HL-60 (cell line): Measurements from ENCODE around the gene RAI1.
"Not testable (repeated sequence)": the region's sequence is repeated elsewhere in the genome, so short reads cannot be mapped to it uniquely, and the experiment has no call there.

Experiments
- TF ChIP-seq, protein P1 (sequence below): IDR thresholded peaks from one replicate; pipeline ENCODE4 v1.5.1; 2011; ENCODE audit warnings: low read length, control low read depth, inconsistent platforms; ENCODE audit not compliant: insufficient read depth
- TF ChIP-seq, protein P2 (sequence below): IDR thresholded peaks from 2 replicates; pipeline ENCODE4 v1.6.1; 2012; ENCODE audit warnings: low read depth; ENCODE audit not compliant: insufficient replicate concordance

DNA sequence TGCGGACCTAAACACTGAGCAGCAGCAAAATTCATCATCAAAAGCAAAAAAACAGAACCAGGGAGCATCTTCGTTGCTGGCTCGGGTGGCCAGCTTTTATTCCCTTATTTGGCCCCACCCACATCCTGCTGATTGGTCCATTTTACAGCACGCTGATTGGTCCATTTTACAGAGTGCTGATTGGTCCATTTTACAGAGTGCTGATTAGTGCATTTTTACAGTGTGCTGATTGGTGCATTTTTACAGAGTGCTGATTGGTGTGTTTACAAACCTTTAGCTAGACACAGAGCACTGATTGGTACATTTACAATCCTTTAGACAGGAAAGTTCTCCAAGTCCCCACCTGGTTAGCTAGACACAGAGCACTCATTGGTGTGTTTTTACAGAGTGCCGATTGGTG lies 48.6 kb upstream of the RAI1 start:
- TF ChIP-seq, protein P1, sequence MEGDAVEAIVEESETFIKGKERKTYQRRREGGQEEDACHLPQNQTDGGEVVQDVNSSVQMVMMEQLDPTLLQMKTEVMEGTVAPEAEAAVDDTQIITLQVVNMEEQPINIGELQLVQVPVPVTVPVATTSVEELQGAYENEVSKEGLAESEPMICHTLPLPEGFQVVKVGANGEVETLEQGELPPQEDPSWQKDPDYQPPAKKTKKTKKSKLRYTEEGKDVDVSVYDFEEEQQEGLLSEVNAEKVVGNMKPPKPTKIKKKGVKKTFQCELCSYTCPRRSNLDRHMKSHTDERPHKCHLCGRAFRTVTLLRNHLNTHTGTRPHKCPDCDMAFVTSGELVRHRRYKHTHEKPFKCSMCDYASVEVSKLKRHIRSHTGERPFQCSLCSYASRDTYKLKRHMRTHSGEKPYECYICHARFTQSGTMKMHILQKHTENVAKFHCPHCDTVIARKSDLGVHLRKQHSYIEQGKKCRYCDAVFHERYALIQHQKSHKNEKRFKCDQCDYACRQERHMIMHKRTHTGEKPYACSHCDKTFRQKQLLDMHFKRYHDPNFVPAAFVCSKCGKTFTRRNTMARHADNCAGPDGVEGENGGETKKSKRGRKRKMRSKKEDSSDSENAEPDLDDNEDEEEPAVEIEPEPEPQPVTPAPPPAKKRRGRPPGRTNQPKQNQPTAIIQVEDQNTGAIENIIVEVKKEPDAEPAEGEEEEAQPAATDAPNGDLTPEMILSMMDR: not testable (repeated sequence)
- TF ChIP-seq, protein P2, sequence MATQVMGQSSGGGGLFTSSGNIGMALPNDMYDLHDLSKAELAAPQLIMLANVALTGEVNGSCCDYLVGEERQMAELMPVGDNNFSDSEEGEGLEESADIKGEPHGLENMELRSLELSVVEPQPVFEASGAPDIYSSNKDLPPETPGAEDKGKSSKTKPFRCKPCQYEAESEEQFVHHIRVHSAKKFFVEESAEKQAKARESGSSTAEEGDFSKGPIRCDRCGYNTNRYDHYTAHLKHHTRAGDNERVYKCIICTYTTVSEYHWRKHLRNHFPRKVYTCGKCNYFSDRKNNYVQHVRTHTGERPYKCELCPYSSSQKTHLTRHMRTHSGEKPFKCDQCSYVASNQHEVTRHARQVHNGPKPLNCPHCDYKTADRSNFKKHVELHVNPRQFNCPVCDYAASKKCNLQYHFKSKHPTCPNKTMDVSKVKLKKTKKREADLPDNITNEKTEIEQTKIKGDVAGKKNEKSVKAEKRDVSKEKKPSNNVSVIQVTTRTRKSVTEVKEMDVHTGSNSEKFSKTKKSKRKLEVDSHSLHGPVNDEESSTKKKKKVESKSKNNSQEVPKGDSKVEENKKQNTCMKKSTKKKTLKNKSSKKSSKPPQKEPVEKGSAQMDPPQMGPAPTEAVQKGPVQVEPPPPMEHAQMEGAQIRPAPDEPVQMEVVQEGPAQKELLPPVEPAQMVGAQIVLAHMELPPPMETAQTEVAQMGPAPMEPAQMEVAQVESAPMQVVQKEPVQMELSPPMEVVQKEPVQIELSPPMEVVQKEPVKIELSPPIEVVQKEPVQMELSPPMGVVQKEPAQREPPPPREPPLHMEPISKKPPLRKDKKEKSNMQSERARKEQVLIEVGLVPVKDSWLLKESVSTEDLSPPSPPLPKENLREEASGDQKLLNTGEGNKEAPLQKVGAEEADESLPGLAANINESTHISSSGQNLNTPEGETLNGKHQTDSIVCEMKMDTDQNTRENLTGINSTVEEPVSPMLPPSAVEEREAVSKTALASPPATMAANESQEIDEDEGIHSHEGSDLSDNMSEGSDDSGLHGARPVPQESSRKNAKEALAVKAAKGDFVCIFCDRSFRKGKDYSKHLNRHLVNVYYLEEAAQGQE: not testable (repeated sequence)
